HepG2 (cell line): ENCODE results near the gene CPPED1. TPM values are rescaled to one million over a fixed set of nuclear protein-coding genes. Genes with fewer than 3 reads are reported as not detected.

ENCODE experiments used
- ATAC-seq: fragments of 200-7000 bp; cut with Tn5 transposase; 3 replicates; pipeline ENCODE4 v1.9.1; 2020; ENCODE audit warnings: mild to moderate bottlenecking, moderate library complexity
- BruUV-seq: library from RNA; stranded (reverse); fragments of 400-500 nt; replicated peaks from 2 replicates; lab custom pipeline; 2021; lab: Mats Ljungman, UMichigan
- CTCF ChIA-PET: fragments of 300-600 bp; formaldehyde crosslinking; extraction: SDS; loops from one replicate; lab custom pipeline; 2021; ENCODE audit warnings: low total read pairs, inconsistent platforms, low intra/inter-chr PET ratio; lab: Yijun Ruan, JAX
- POLR2A ChIA-PET: fragments of 350-600 bp; sonication (Branson Sonifier 250); formaldehyde crosslinking; loops from one replicate; lab custom pipeline; 2020; ENCODE audit warnings: antibody characterized with exemption, inconsistent platforms; lab: Yijun Ruan, JAX
- DNase-seq: peaks from one replicate; pipeline ENCODE4 v3.0.0-alpha.2; 2015; ENCODE audit warnings: low spot score
- FAIRE-seq: peaks from 3 replicates; lab custom pipeline; 2011; peaks lifted over from hg19 to GRCh38; lab: Jason Lieb, UNC
- H2AFZ ChIP-seq: one replicate; pipeline ENCODE4 v1.6.1; 2011; ENCODE audit warnings: low read length, inconsistent platforms
- H3K27ac ChIP-seq: fragments of 300-600 bp; 3 replicates; pipeline ENCODE4 v1.8.0; 2011; ENCODE audit warnings: mixed run types, mild to moderate bottlenecking, mixed read lengths, low read length, inconsistent platforms; ENCODE audit not compliant: insufficient read depth; ENCODE audit errors: extremely low read length
- H3K27me3 ChIP-seq, 2 experiments: fragments of 200-600 bp in 1 of 2; 2 replicates in 1 of 2; 3 replicates in 1 of 2; pipeline versions ENCODE4 v1.6.0 to v1.8.0; 2011; ENCODE audit warnings: low read length in 2 of 2, mild to moderate bottlenecking in 2 of 2, moderate library complexity in 2 of 2, inconsistent platforms in 1 of 2; ENCODE audit not compliant: insufficient read depth in 2 of 2, control insufficient read depth in 1 of 2
- H3K36me3 ChIP-seq, 2 experiments: fragments of 200-600 bp in 1 of 2; replicated peaks in 1 of 2; 2 replicates in 1 of 2; 3 replicates in 1 of 2; pipeline versions ENCODE4 v1.5.1 to v1.8.0; 2011; ENCODE audit warnings: low read length in 2 of 2, inconsistent platforms in 1 of 2; ENCODE audit not compliant: insufficient read depth in 2 of 2, control insufficient read depth in 1 of 2
- H3K4me1 ChIP-seq: 2 replicates; pipeline ENCODE4 v1.5.1; 2012; ENCODE audit warnings: low read length, inconsistent platforms; ENCODE audit not compliant: insufficient read depth
- H3K4me2 ChIP-seq: 2 replicates; pipeline ENCODE4 v1.6.0; 2011; ENCODE audit warnings: low read depth, low read length, inconsistent platforms
- H3K4me3 ChIP-seq, 3 experiments: fragments of 200-600 bp in 1 of 3; sonication (generic), shearing (Covaris generic) in 1 of 3; replicated peaks in 1 of 3; 2 replicates each; pipeline ENCODE4 v1.5.1; 2011 to 2016; ENCODE audit warnings: low read length in 3 of 3, inconsistent platforms in 2 of 3, low read depth in 2 of 3, mild to moderate bottlenecking in 2 of 3, control low read depth in 1 of 3, mixed read lengths in 1 of 3; ENCODE audit not compliant: insufficient read depth in 1 of 3
- H3K79me2 ChIP-seq: one replicate; pipeline ENCODE4 v1.6.1; 2011; ENCODE audit warnings: low read length, inconsistent platforms; ENCODE audit not compliant: insufficient read depth
- H3K9ac ChIP-seq: 2 replicates; pipeline ENCODE4 v1.6.0; 2011; ENCODE audit warnings: mild to moderate bottlenecking, low read depth, low read length, inconsistent platforms; ENCODE audit not compliant: insufficient read depth
- H3K9me3 ChIP-seq: 2 replicates; pipeline ENCODE4 v1.5.1; 2012; ENCODE audit warnings: mild to moderate bottlenecking, low read length
- H4K20me1 ChIP-seq: 2 replicates; pipeline ENCODE4 v1.6.0; 2011; ENCODE audit warnings: inconsistent platforms, mild to moderate bottlenecking, low read length, moderate library complexity; ENCODE audit not compliant: insufficient read depth
- ARNT2 ChIP-seq: sonication (generic); formaldehyde crosslinking; IDR thresholded peaks from 2 replicates; pipeline ENCODE4 v1.8.0; 2022; ENCODE audit warnings: mild to moderate bottlenecking, low read depth, missing genetic modification reagents, moderate library complexity
- CEBPB ChIP-seq: IDR thresholded peaks from 2 replicates; pipeline ENCODE4 v1.6.1; 2011; ENCODE audit warnings: low read depth, low read length, improper control_type of control experiment, borderline replicate concordance
- CEBPZ ChIP-seq: IDR thresholded peaks from 2 replicates; pipeline ENCODE4 v1.6.1; 2012; ENCODE audit warnings: low read length, improper control_type of control experiment
- EEA1 ChIP-seq: sonication (generic); formaldehyde crosslinking; IDR thresholded peaks from 2 replicates; pipeline ENCODE4 v1.5.1; 2020; ENCODE audit warnings: mild to moderate bottlenecking, missing genetic modification reagents, borderline replicate concordance
- ELF4 ChIP-seq: sonication (generic); formaldehyde crosslinking; IDR thresholded peaks from 2 replicates; pipeline ENCODE4 v1.5.0; 2020; ENCODE audit warnings: missing genetic modification reagents, mild to moderate bottlenecking, moderate library complexity, borderline replicate concordance
- HDAC1 ChIP-seq: sonication (generic); formaldehyde crosslinking; IDR thresholded peaks from 2 replicates; pipeline ENCODE4 v1.5.1; 2020; ENCODE audit warnings: mild to moderate bottlenecking, missing genetic modification reagents
- HMGXB4 ChIP-seq, 2 experiments: sonication (generic) in 1 of 2; formaldehyde crosslinking in 1 of 2; IDR thresholded peaks; 2 replicates each; pipeline versions ENCODE4 v1.4.0 to v1.6.1; 2018 to 2020; ENCODE audit warnings: missing genetic modification reagents in 2 of 2, borderline replicate concordance in 1 of 2, low read depth in 1 of 2, mild to moderate bottlenecking in 1 of 2, missing biosample characterization in 1 of 2
- MAFK ChIP-seq, 2 experiments: IDR thresholded peaks in 1 of 2; conservative IDR thresholded peaks in 1 of 2; 2 replicates each; pipeline ENCODE4 v1.6.1; 2011; ENCODE audit warnings: improper control_type of control experiment in 2 of 2, low read length in 2 of 2
- SMARCE1 ChIP-seq: fragments of 450-650 bp; IDR thresholded peaks from 2 replicates; pipeline ENCODE4 v1.6.1; 2017; ENCODE audit warnings: borderline replicate concordance
- SMYD3 ChIP-seq: sonication (generic); formaldehyde crosslinking; IDR thresholded peaks from 2 replicates; pipeline ENCODE4 v1.8.1; 2023; ENCODE audit warnings: mild to moderate bottlenecking, missing genetic modification reagents
- SNRNP70 ChIP-seq: fragments of 200-400 bp; formaldehyde crosslinking; IDR thresholded peaks from 2 replicates; pipeline ENCODE4 v1.6.1; 2017; ENCODE audit warnings: mild to moderate bottlenecking, low read depth, low read length, moderate library complexity
- SOX5 ChIP-seq: IDR thresholded peaks from 2 replicates; pipeline ENCODE4 v1.6.1; 2016; ENCODE audit warnings: borderline replicate concordance
- ZEB1 ChIP-seq: IDR thresholded peaks from 2 replicates; pipeline ENCODE4 v1.6.1; 2012; ENCODE audit warnings: mild to moderate bottlenecking, low read depth, inconsistent platforms; ENCODE audit not compliant: insufficient replicate concordance
- ZNF616 ChIP-seq: sonication (generic); formaldehyde crosslinking; IDR thresholded peaks from 2 replicates; pipeline ENCODE4 v1.5.0; 2020; ENCODE audit warnings: low read depth, mild to moderate bottlenecking, missing genetic modification reagents
- WGBS: methylation state at CpG from one replicate; pipeline ENCODE4 v1.1.6; 2017; ENCODE audit warnings: low lambda C conversion rate; 5-methylcytosine and 5-hydroxymethylcytosine counted together
- in situ Hi-C: cut with HindIII; loops from 2 replicates; pipeline ENCODE4 v1.10.0; 2017; ENCODE audit warnings: low pct_unique_long_range_greater_than_20kb; ENCODE audit not compliant: extremely low pct_ligation_motif_present
- intact Hi-C: fragments of 100-400 bp; cut with micrococcal nuclease; formaldehyde crosslinking; loops from one replicate; pipeline ENCODE4 v1.10.0; 2022; ENCODE audit not compliant: unreplicated experiment
- polyA plus RNA-seq, 8 experiments: library from polyadenylated mRNA; depleted of rRNA in 3 of 8; stranded (reverse) in 7 of 8; unstranded in 1 of 8; fragments of >200 nt; fragmentation: Illumina TruSeq in 4 of 8; extraction: Trizol in 4 of 8; gene quantifications; 2 replicates each; pipeline versions ENCODE4 v1.2.1 to v1.2.3, GENCODE V29; 2011 to 2016; ENCODE audit warnings: low read depth in 4 of 8, missing spikeins in 1 of 8, mixed read lengths in 1 of 8; ENCODE audit not compliant: insufficient read depth in 1 of 8
- total RNA-seq, 5 experiments: library from RNA; depleted of rRNA; stranded (reverse); fragments of >200 nt; fragmentation: Illumina TruSeq; extraction: Trizol; gene quantifications; 2 replicates each; pipeline ENCODE4 v1.2.3, GENCODE V29; 2016; ENCODE audit warnings: low read depth in 1 of 5

CPPED1 gene
- total and polyA plus RNA-seq, 2 of the 13 experiments (the other 11 are each of a cell fraction or from before 2014, with no cell fraction given), result 66.6 to 71.3 TPM

GRCh38 chr16:12788758-12789157 lies 14.9 kb downstream of the CPPED1 start:
- WGBS, result 96% methylated on average over 7 of the region's 7 CpGs
- FAIRE-seq (no peak), DNase-seq (no peak), ATAC-seq (no peak; the same call in 2 of the 3 replicates)
- H3K79me2 ChIP-seq, result peaks cover 92% of the 10 kb centered on the region
- peaks cover 19% of the 10 kb centered on the region for H3K9me3 ChIP-seq
- no peak overlapping the region for H3K27ac ChIP-seq
- H3K27me3 ChIP-seq, result no peaks in the 10 kb centered on the region
- peaks cover 13% of the 10 kb centered on the region for H4K20me1 ChIP-seq
- H3K4me3 ChIP-seq, result no peak overlapping the region
- TF ChIP-seq ARNT2, result no peak
- no peak for TF ChIP-seq CEBPB
- TF ChIP-seq ZNF616, result no peak
- no peak for TF ChIP-seq CEBPZ
- TF ChIP-seq SMARCE1, result no peak
- TF ChIP-seq HDAC1 (CRISPR knock-in tag), result no peak
- no peak for TF ChIP-seq SMYD3 (CRISPR knock-in tag)
- no peak for TF ChIP-seq SOX5
- TF ChIP-seq MAFK (conservative IDR thresholded peaks at IDR 0.05 in 1 of 2, IDR thresholded peaks at IDR 0.05 in 1 of 2; ENCODE audit: low read length in 2 of 2), result no peak
- no peak for TF ChIP-seq HMGXB4 (CRISPR knock-in tag; IDR thresholded peaks at IDR 0.05; ENCODE audit: borderline replicate concordance in 1 of 2, low read depth in 1 of 2)
- no peak for TF ChIP-seq EEA1 (CRISPR knock-in tag)
- no peak for TF ChIP-seq ZEB1
- no peak for TF ChIP-seq SNRNP70
- TF ChIP-seq ELF4, result no peak
- no peak overlapping the region for H2AFZ ChIP-seq
- H3K4me1 ChIP-seq, result 0 out of 2 replicates have a peak, but pooled peaks cover 4% of the 10 kb centered on the region
- in situ Hi-C loops, result no loop called here
- peaks cover 20 to 65% of the 10 kb centered on the region in 2 experiments for H3K36me3 ChIP-seq
- no peak overlapping the region for H3K9ac ChIP-seq
- intact Hi-C loops, result no loop called here
- no TSS peak for BruUV-seq
- POLR2A ChIA-PET, result no interaction called here
- CTCF ChIA-PET, result no interaction called here
- H3K4me2 ChIP-seq, result no peak overlapping the region
